Adrenal gland (tissue), 12 donors: ENCODE measurements around the gene PRKCQ. TPM values are rescaled to one million over a fixed set of nuclear protein-coding genes. Genes with fewer than 3 reads are reported as not detected.

Experiments used
- DNase-seq, 7 donors: peaks; one replicate each; pipeline ENCODE4 v3.0.0-alpha.2; 2019 to 2020
- H3K27ac ChIP-seq, 5 donors: fragments of 200-600 bp; sonication (generic) in 4 of 5; 1 replicate in 3 of 5; 2 replicates in 2 of 5; pipeline versions ENCODE4 v1.5.1 to v1.8.0; 2016 to 2020; ENCODE audit warnings: mild to moderate bottlenecking in 1 of 5
- H3K27me3 ChIP-seq: fragments of 200-600 bp; 2 replicates; pipeline ENCODE4 v1.8.0; 2021
- H3K36me3 ChIP-seq, 2 donors: fragments of 200-600 bp; replicated peaks in 1 of 2; 1 replicate in 1 of 2; 2 replicates in 1 of 2; pipeline versions ENCODE4 v1.5.1 to v1.8.0; 2018 to 2022
- H3K4me1 ChIP-seq, 2 donors: fragments of 200-600 bp; replicated peaks in 1 of 2; 1 replicate in 1 of 2; 2 replicates in 1 of 2; pipeline versions ENCODE4 v1.5.1 to v1.8.0; 2018 to 2021
- H3K4me3 ChIP-seq, 4 donors: fragments of 200-600 bp; sonication (generic) in 3 of 4; one replicate each; pipeline ENCODE4 v1.5.1; 2016 to 2018
- H3K9me3 ChIP-seq, 3 donors: fragments of 200-600 bp; sonication (generic) in 1 of 3; replicated peaks in 1 of 3; 1 replicate in 2 of 3; 2 replicates in 1 of 3; pipeline versions ENCODE4 v1.5.1 to v1.8.0; 2016 to 2021
- POLR2A ChIP-seq, 2 donors: fragments of 450-650 bp; IDR thresholded peaks; one replicate each; pipeline ENCODE4 v1.6.1; 2017; ENCODE audit warnings: antibody characterized with exemption in 2 of 2, mild to moderate bottlenecking in 2 of 2, moderate library complexity in 1 of 2
- WGBS, 4 donors: extraction: QIAGEN DNeasy Blood & Tissue Kit in 2 of 4; methylation state at CpG; one replicate each; pipeline versions ENCODE4 v1.1.5 to v1.1.7; 2013 to 2017; 5-methylcytosine and 5-hydroxymethylcytosine counted together
- intact Hi-C, 2 donors: fragments of 100-400 bp; cut with DNase I; formaldehyde crosslinking; loops; one replicate each; pipeline versions ENCODE4 v1.14.1 to v1.15.0; 2022 to 2023
- polyA plus RNA-seq, 3 donors: library from polyadenylated mRNA; stranded (reverse); fragments of 200-250 nt in 2 of 3; fragments of 350-450 nt in 1 of 3; fragmentation: Illumina TruSeq in 1 of 3; extraction: RNeasy Lipid Tissue Mini Kit (QIAGEN cat#74804) in 1 of 3; gene quantifications; one replicate each; pipeline ENCODE4 v1.2.3, GENCODE V29; 2013 to 2014
- total RNA-seq, 9 donors: library from RNA; depleted of rRNA in 4 of 9; stranded (reverse); fragments of >200 nt in 4 of 9; fragments of 120-200 nt in 1 of 9; fragmentation: NEBNext Ultra II Directional in 1 of 9; extraction: Animal tissue kit (Norgen Biotek cat#: 25700) in 1 of 9; gene quantifications; one replicate each; pipeline versions ENCODE4 v1.1.0 to v1.2.4, GENCODE V29; 2013 to 2023
- TF ChIP-seq, protein P1 (sequence below), 6 experiments: fragments of 450-650 bp in 4 of 6; fragments of 200-600 bp in 2 of 6; sonication (generic) in 1 of 6; IDR thresholded peaks; 1 replicate in 5 of 6; 2 replicates in 1 of 6; pipeline versions ENCODE4 v1.5.1 to v1.8.0; 2016 to 2021; ENCODE audit warnings: antibody characterized with exemption in 6 of 6, mild to moderate bottlenecking in 2 of 6, moderate library complexity in 1 of 6
- donor health status: healthy with polysubstance abuse.
- donor health status: Bipolar disorder and iron deficiency.
- donor health status: DM: yes; HTN: yes; CAD: no.
- donor health status: DM: no; HTN: no; CAD: no.
- donor health status: DM: no; HTN: no; CAD: no.
- donor health status: DM: yes; HTN: yes; CAD: no.

PRKCQ gene
- total and polyA plus RNA-seq, 12 donors: 0.39 to 1.6 (median 0.68) TPM

GRCh38 chr10:6565588-6565987 is 14.5 kb downstream of the PRKCQ start:
- H3K36me3 ChIP-seq: no peaks in the 10 kb centered on the region
- H3K4me3 ChIP-seq: no peak overlapping the region
- H3K27me3 ChIP-seq: no peaks in the 10 kb centered on the region
- TF ChIP-seq, protein P1, sequence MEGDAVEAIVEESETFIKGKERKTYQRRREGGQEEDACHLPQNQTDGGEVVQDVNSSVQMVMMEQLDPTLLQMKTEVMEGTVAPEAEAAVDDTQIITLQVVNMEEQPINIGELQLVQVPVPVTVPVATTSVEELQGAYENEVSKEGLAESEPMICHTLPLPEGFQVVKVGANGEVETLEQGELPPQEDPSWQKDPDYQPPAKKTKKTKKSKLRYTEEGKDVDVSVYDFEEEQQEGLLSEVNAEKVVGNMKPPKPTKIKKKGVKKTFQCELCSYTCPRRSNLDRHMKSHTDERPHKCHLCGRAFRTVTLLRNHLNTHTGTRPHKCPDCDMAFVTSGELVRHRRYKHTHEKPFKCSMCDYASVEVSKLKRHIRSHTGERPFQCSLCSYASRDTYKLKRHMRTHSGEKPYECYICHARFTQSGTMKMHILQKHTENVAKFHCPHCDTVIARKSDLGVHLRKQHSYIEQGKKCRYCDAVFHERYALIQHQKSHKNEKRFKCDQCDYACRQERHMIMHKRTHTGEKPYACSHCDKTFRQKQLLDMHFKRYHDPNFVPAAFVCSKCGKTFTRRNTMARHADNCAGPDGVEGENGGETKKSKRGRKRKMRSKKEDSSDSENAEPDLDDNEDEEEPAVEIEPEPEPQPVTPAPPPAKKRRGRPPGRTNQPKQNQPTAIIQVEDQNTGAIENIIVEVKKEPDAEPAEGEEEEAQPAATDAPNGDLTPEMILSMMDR (IDR thresholded peaks at IDR 0.05): no peak
- no peak for TF ChIP-seq POLR2A (IDR thresholded peaks at IDR 0.05)
- no peaks in the 10 kb centered on the region for H3K4me1 ChIP-seq
- DNase-seq: no peak
- intact Hi-C loops: no loop called here
- 51 to 61% (median 59%) methylated on average over 4 of the region's 4 CpGs for WGBS, 4 donors
- no peaks in the 10 kb centered on the region for H3K9me3 ChIP-seq
- no peak overlapping the region for H3K27ac ChIP-seq

DNA sequence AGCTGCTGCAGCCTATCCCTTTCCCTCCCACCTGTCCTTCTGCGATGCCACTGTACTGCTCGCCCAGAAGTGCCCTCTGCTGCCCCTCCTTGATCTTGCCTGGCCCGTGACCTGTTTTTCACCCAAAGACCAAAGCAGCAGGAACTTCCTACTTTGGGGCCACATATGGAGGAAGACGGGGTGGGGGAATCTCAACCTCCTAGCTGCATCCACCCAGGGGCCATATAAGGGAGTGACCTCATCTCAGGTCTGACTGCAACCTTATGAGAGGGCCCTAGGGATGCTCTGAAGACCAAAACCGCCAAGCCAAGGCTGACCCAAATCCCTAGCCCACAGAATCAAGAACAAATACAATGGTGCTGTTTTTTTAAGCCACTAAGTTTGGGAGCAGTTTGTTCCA is 15.7 kb downstream of the PRKCQ start:
- Histone ChIP-seq H3K4me1 (no peaks in the 10 kb centered on the region), H3K27me3 (no peaks in the 10 kb centered on the region), H3K4me3 (no peak overlapping the region), H3K36me3 (no peaks in the 10 kb centered on the region), H3K27ac (no peak overlapping the region), H3K9me3 (no peaks in the 10 kb centered on the region)
- 46 to 66% (median 59%) methylated on average over 5 of the region's 5 CpGs for WGBS, 4 donors
- TF ChIP-seq POLR2A (IDR thresholded peaks at IDR 0.05): no peak
- no peak for DNase-seq
- intact Hi-C loops: no loop called here

GRCh38 chr10:6563731-6564130 is 16.3 kb downstream of the PRKCQ start:
- TF ChIP-seq, protein P1 (IDR thresholded peaks at IDR 0.05): no peak
- TF ChIP-seq POLR2A (IDR thresholded peaks at IDR 0.05): no peak
- 77 to 86% (median 82%) methylated on average over 5 to 6 of the region's 6 CpGs for WGBS, 4 donors
- Histone ChIP-seq H3K36me3 (no peaks in the 10 kb centered on the region), H3K27me3 (no peaks in the 10 kb centered on the region), H3K27ac (no peak overlapping the region), H3K4me1 (no peaks in the 10 kb centered on the region), H3K4me3 (no peak overlapping the region), H3K9me3 (no peaks in the 10 kb centered on the region)
- intact Hi-C loops: no loop called here
- no peak for DNase-seq

- TF ChIP-seq, protein P1 (IDR thresholded peaks at IDR 0.05): no peak
- TF ChIP-seq POLR2A (IDR thresholded peaks at IDR 0.05): no peak
- WGBS, 4 donors: 69 to 76% (median 72%) methylated on average over 6 to 7 of the region's 7 CpGs
- intact Hi-C loops: no loop called here
- no peak overlapping the region for H3K4me3 ChIP-seq
- no peak for DNase-seq
- H3K27me3 ChIP-seq: no peaks in the 10 kb centered on the region
- H3K36me3 ChIP-seq: no peaks in the 10 kb centered on the region
- no peaks in the 10 kb centered on the region for H3K9me3 ChIP-seq
- H3K27ac ChIP-seq: no peak overlapping the region
- H3K4me1 ChIP-seq: no peaks in the 10 kb centered on the region
Measured at GRCh38 chr10:6563075-6563474, 17.0 kb downstream of the PRKCQ start.

DNA sequence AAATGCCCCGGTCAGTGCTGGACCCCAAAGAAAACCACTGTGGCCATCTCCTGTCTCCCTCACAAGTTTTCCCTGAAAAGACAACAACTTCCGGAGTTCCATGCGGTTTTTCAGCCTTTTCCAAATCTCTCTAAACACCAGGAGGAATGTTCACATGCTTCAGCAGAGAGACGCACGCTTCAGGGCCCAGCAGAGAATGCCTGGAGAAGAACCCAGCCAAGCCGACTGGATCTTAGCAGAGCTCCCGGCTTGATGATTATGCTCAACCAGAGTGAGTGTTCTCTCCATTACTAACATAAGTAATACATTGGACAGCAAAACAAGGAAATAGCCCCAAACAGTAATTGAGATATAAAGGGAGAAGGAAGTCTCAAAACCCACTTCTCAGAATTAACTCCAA is 17.9 kb downstream of the PRKCQ start:
- no peak overlapping the region for H3K27ac ChIP-seq
- no peak for DNase-seq
- no peaks in the 10 kb centered on the region for H3K36me3 ChIP-seq
- H3K4me3 ChIP-seq: no peak overlapping the region
- no peaks in the 10 kb centered on the region for H3K9me3 ChIP-seq
- TF ChIP-seq, protein P1 (IDR thresholded peaks at IDR 0.05): no peak
- H3K27me3 ChIP-seq: no peaks in the 10 kb centered on the region
- WGBS, 4 donors: 69 to 80% (median 77%) methylated on average over 7 of the region's 7 CpGs
- intact Hi-C loops: no loop called here
- H3K4me1 ChIP-seq: no peaks in the 10 kb centered on the region
